Endothelial cell of umbilical vein (primary cell): ENCODE measurements around the gene GRM8. TPM values are rescaled to one million over a fixed set of nuclear protein-coding genes. Genes with fewer than 3 reads are reported as not detected.

Experiments
- BruUV-seq: library from RNA; stranded (reverse); fragments of 400-500 nt; replicated peaks from 2 replicates; lab custom pipeline; 2021; lab: Mats Ljungman, UMichigan
- CTCF ChIA-PET: fragments of 300-600, 350-600 bp; sonication (Branson Sonifier 250); formaldehyde crosslinking; loops from one replicate; lab custom pipeline; 2021; ENCODE audit warnings: antibody characterized with exemption, inconsistent platforms; lab: Charles Lee
- POLR2A ChIA-PET: fragments of 300-600, 350-600 bp; sonication (Branson Sonifier 250); formaldehyde crosslinking; loops from one replicate; lab custom pipeline; 2021; ENCODE audit warnings: antibody characterized with exemption, inconsistent platforms; lab: Charles Lee
- DNase-seq: peaks from one replicate; pipeline ENCODE4 v3.0.0-alpha.2; 2011; ENCODE audit warnings: low read depth, low spot score
- FAIRE-seq: peaks from 2 replicates; lab custom pipeline; 2011; peaks lifted over from hg19 to GRCh38; lab: Jason Lieb, UNC
- H2AFZ ChIP-seq: 2 replicates; pipeline ENCODE4 v1.6.0; 2012; ENCODE audit warnings: low read depth, low read length, control low read depth, inconsistent platforms
- H3K27ac ChIP-seq: 2 replicates; pipeline ENCODE4 v1.5.1; 2011; ENCODE audit warnings: low read depth, mild to moderate bottlenecking, control low read depth, low read length, moderate library complexity; ENCODE audit not compliant: insufficient read depth
- H3K27me3 ChIP-seq, 2 experiments: 2 replicates each; pipeline versions ENCODE4 v1.6.0 to v1.6.1; 2011; ENCODE audit warnings: low read length in 2 of 2, mixed read lengths in 1 of 2; ENCODE audit not compliant: control insufficient read depth in 2 of 2, insufficient read depth in 2 of 2
- H3K36me3 ChIP-seq, 2 experiments: 2 replicates in 1 of 2; 3 replicates in 1 of 2; pipeline ENCODE4 v1.5.1; 2011; ENCODE audit warnings: low read length in 2 of 2, mild to moderate bottlenecking in 1 of 2, moderate library complexity in 1 of 2; ENCODE audit not compliant: control insufficient read depth in 2 of 2, insufficient read depth in 2 of 2; ENCODE audit errors: extremely low read depth in 1 of 2
- H3K4me1 ChIP-seq: 3 replicates; pipeline ENCODE4 v1.5.1; 2011; ENCODE audit warnings: mild to moderate bottlenecking, low read length; ENCODE audit not compliant: control insufficient read depth, insufficient read depth; ENCODE audit errors: extremely low read depth
- H3K4me2 ChIP-seq: 2 replicates; pipeline ENCODE4 v1.6.1; 2011; ENCODE audit warnings: low read length, control low read depth, mixed read lengths; ENCODE audit not compliant: insufficient read depth
- H3K4me3 ChIP-seq, 3 experiments: fragments of 200-600 bp in 1 of 3; sonication (generic), shearing (Covaris generic) in 1 of 3; replicated peaks in 1 of 3; 2 replicates each; pipeline ENCODE4 v1.5.1; 2011 to 2016; ENCODE audit warnings: control low read depth in 3 of 3, low read length in 3 of 3, mild to moderate bottlenecking in 2 of 3, inconsistent platforms in 1 of 3, low read depth in 1 of 3, moderate library complexity in 1 of 3; ENCODE audit not compliant: insufficient read depth in 1 of 3
- H3K79me2 ChIP-seq: 2 replicates; pipeline ENCODE4 v1.6.0; 2012; ENCODE audit warnings: low read length, inconsistent platforms; ENCODE audit not compliant: control insufficient read depth, insufficient read depth
- H3K9ac ChIP-seq: replicated peaks from 2 replicates; pipeline ENCODE3; 2011; ENCODE audit warnings: low read length, control low read depth; ENCODE audit not compliant: insufficient read depth; ENCODE audit errors: extremely low read depth
- H3K9me1 ChIP-seq: replicated peaks from 3 replicates; pipeline ENCODE4 v1.6.0; 2011; ENCODE audit warnings: mild to moderate bottlenecking, low read length; ENCODE audit not compliant: control insufficient read depth, insufficient read depth; ENCODE audit errors: extremely low read depth
- H3K9me3 ChIP-seq: replicated peaks from 2 replicates; pipeline ENCODE4 v1.5.1; 2012; ENCODE audit warnings: low read length, inconsistent platforms; ENCODE audit not compliant: control insufficient read depth, insufficient read depth
- H4K20me1 ChIP-seq: replicated peaks from 2 replicates; pipeline ENCODE3; 2011; ENCODE audit warnings: mild to moderate bottlenecking, low read length; ENCODE audit not compliant: control insufficient read depth, insufficient read depth; ENCODE audit errors: extremely low read depth
- CTCF ChIP-seq, 2 donors: IDR thresholded peaks; 1 replicate in 1 of 2; 2 replicates in 1 of 2; pipeline ENCODE4 v1.5.1; 2011; ENCODE audit warnings: low read length in 2 of 2, mild to moderate bottlenecking in 2 of 2, moderate library complexity in 2 of 2, control low read depth in 1 of 2, inconsistent platforms in 1 of 2, low read depth in 1 of 2; ENCODE audit not compliant: insufficient read depth in 1 of 2; ENCODE audit errors: extremely low read depth in 1 of 2
- FOS ChIP-seq: IDR thresholded peaks from 2 replicates; pipeline ENCODE4 v1.6.1; 2011; ENCODE audit warnings: mild to moderate bottlenecking, low read length, moderate library complexity, borderline replicate concordance; ENCODE audit not compliant: insufficient read depth
- dilution Hi-C: fragments of 300-500 bp; cut with MboI; formaldehyde crosslinking; loops from one replicate; pipeline ENCODE4 v1.15.0; 2019; ENCODE audit warnings: low sequenced_read_pairs; ENCODE audit not compliant: extremely low pct_ligation_motif_present
- intact Hi-C: fragments of 100-400 bp; cut with micrococcal nuclease; formaldehyde crosslinking; loops from one replicate; pipeline ENCODE4 v1.10.0; 2022
- polyA plus RNA-seq, 4 experiments: library from polyadenylated mRNA; depleted of rRNA in 3 of 4; stranded (reverse) in 3 of 4; unstranded in 1 of 4; fragments of >200 nt; gene quantifications; 2 replicates each; pipeline versions ENCODE4 v1.2.1 to v1.2.3, GENCODE V29; 2011 to 2012; ENCODE audit warnings: missing spikeins in 1 of 4
- total RNA-seq: library from RNA; stranded (reverse); gene quantifications from 2 replicates; pipeline ENCODE4 v1.2.3, GENCODE V29; 2021

Gene GRM8
- total and polyA plus RNA-seq, 2 donors (not counting 3 experiments of a cell fraction or from before 2014, with no cell fraction given): not detected

DNA sequence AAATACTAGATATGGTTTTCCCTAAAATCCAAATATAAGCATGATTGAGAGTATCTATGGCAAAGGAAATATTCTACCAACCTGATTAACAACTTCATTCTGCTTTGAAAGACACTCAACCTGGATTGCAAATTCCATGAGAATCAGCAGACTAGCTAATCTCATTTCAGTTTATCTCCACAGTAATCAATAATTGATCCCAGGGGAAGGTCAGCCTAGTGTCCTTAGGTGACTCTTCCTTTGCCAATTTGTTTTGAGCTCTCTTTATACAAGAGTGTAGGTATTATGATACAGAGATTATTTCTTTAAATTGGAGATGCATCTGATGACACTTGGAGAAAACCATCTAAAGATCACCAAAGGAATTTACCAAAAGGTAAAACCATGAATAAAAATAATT lies 100.3 kb downstream of the GRM8 start:
- no peak for TF ChIP-seq FOS
- ChIA-PET CTCF (no interaction called here), POLR2A (no interaction called here)
- no peak overlapping the region for H3K4me2 ChIP-seq
- intact Hi-C loops: no loop called here
- no peak overlapping the region for H3K4me3 ChIP-seq
- no peaks in the 10 kb centered on the region for H3K9me1 ChIP-seq
- BruUV-seq: no TSS peak
- no peak for DNase-seq
- H4K20me1 ChIP-seq: no peaks in the 10 kb centered on the region
- H3K9me3 ChIP-seq: no peaks in the 10 kb centered on the region
- H3K4me1 ChIP-seq: no peaks in the 10 kb centered on the region
- H3K79me2 ChIP-seq: no peaks in the 10 kb centered on the region
- no peaks in the 10 kb centered on the region for H3K27me3 ChIP-seq
- H3K9ac ChIP-seq: no peak overlapping the region
- no peak overlapping the region for H2AFZ ChIP-seq
- FAIRE-seq: no peak
- dilution Hi-C loops: no loop called here
- H3K27ac ChIP-seq: no peak overlapping the region
- H3K36me3 ChIP-seq: no peaks in the 10 kb centered on the region

GRCh38 chr7:127151379-127151778 lies 101.4 kb downstream of the GRM8 start:
- Histone ChIP-seq H4K20me1 (no peaks in the 10 kb centered on the region), H3K27ac (no peak overlapping the region), H2AFZ (no peak overlapping the region), H3K9ac (no peak overlapping the region), H3K4me1 (no peaks in the 10 kb centered on the region), H3K4me2 (no peak overlapping the region), H3K4me3 (no peak overlapping the region), H3K9me1 (no peaks in the 10 kb centered on the region), H3K27me3 (no peaks in the 10 kb centered on the region), H3K36me3 (no peaks in the 10 kb centered on the region), H3K9me3 (no peaks in the 10 kb centered on the region), H3K79me2 (no peaks in the 10 kb centered on the region)
- no TSS peak for BruUV-seq
- ChIA-PET CTCF (no interaction called here), POLR2A (no interaction called here)
- FAIRE-seq: no peak
- intact Hi-C loops: no loop called here
- no peak for DNase-seq
- dilution Hi-C loops: no loop called here
- TF ChIP-seq CTCF (IDR thresholded peaks at IDR 0.05; ENCODE audit: extremely low read depth in 1 of 2, insufficient read depth in 1 of 2, low read depth in 1 of 2, low read length in 2 of 2): no peak
- TF ChIP-seq FOS: no peak
